Mesenchymal stem cell (in vitro differentiated cells and primary cell): Measurements from ENCODE around the gene ASIP.

Experiments used
- DNase-seq: peaks from one replicate; pipeline ENCODE4 v3.0.0-alpha.2; 2013
- H2AFZ ChIP-seq: one replicate; pipeline ENCODE4 v1.6.1; 2013; ENCODE audit warnings: low read depth, mild to moderate bottlenecking, control low read depth, inconsistent platforms, low read length, moderate library complexity
- H2AK5ac ChIP-seq: 2 replicates; pipeline ENCODE4 v1.6.1; 2013; ENCODE audit warnings: low read length, moderate library complexity, mild to moderate bottlenecking, inconsistent platforms; ENCODE audit not compliant: severe bottlenecking
- H2BK120ac ChIP-seq: one replicate; pipeline ENCODE4 v1.6.1; 2013; ENCODE audit warnings: low read depth, mild to moderate bottlenecking, inconsistent platforms, low read length, moderate library complexity
- H2BK12ac ChIP-seq, 2 experiments: one replicate each; pipeline ENCODE4 v1.6.1; 2013; ENCODE audit warnings: inconsistent platforms in 2 of 2, low read length in 2 of 2, mild to moderate bottlenecking in 2 of 2, moderate library complexity in 2 of 2, control low read depth in 1 of 2
- H2BK15ac ChIP-seq: one replicate; pipeline ENCODE4 v1.6.1; 2013; ENCODE audit warnings: mild to moderate bottlenecking, low read depth, inconsistent platforms; ENCODE audit not compliant: poor library complexity, severe bottlenecking
- H2BK5ac ChIP-seq: 2 replicates; pipeline ENCODE4 v1.6.1; 2013; ENCODE audit warnings: low read depth, mild to moderate bottlenecking, low read length, control low read depth, inconsistent platforms; ENCODE audit not compliant: poor library complexity, severe bottlenecking
- H3K14ac ChIP-seq, 2 experiments: one replicate each; pipeline ENCODE4 v1.6.1; 2013; ENCODE audit warnings: inconsistent platforms in 2 of 2, low read length in 2 of 2, control low read depth in 1 of 2, mild to moderate bottlenecking in 1 of 2, moderate library complexity in 1 of 2
- H3K18ac ChIP-seq, 2 experiments: one replicate each; pipeline ENCODE4 v1.6.1; 2013; ENCODE audit warnings: inconsistent platforms in 2 of 2, low read length in 2 of 2, control low read depth in 1 of 2, low read depth in 1 of 2, mild to moderate bottlenecking in 1 of 2
- H3K23ac ChIP-seq, 2 experiments: one replicate each; pipeline ENCODE4 v1.6.1; 2013; ENCODE audit warnings: inconsistent platforms in 2 of 2, low read length in 2 of 2, mild to moderate bottlenecking in 2 of 2, moderate library complexity in 2 of 2, control low read depth in 1 of 2
- H3K27ac ChIP-seq: 2 replicates; pipeline ENCODE4 v1.5.1; 2013; ENCODE audit warnings: mild to moderate bottlenecking, moderate library complexity, low read length, control low read depth, inconsistent platforms; ENCODE audit not compliant: poor library complexity, severe bottlenecking
- H3K27me3 ChIP-seq, 2 experiments: 2 replicates each; pipeline versions ENCODE4 v1.6.1 to v1.7.0; 2013; ENCODE audit warnings: low read length in 2 of 2, mild to moderate bottlenecking in 2 of 2, moderate library complexity in 2 of 2, control low read depth in 1 of 2, inconsistent platforms in 1 of 2; ENCODE audit not compliant: control insufficient read depth in 1 of 2, insufficient read depth in 1 of 2
- H3K36me3 ChIP-seq, 2 experiments: 2 replicates each; pipeline versions ENCODE4 v1.6.1 to v1.7.0; 2013; ENCODE audit warnings: low read length in 2 of 2, control low read depth in 1 of 2, inconsistent platforms in 1 of 2, low read depth in 1 of 2, mild to moderate bottlenecking in 1 of 2; ENCODE audit not compliant: insufficient read depth in 2 of 2, control insufficient read depth in 1 of 2
- H3K4ac ChIP-seq, 2 experiments: one replicate each; pipeline ENCODE4 v1.6.1; 2013; ENCODE audit warnings: inconsistent platforms in 2 of 2, low read length in 2 of 2, mild to moderate bottlenecking in 2 of 2, moderate library complexity in 2 of 2, control low read depth in 1 of 2, low read depth in 1 of 2
- H3K4me1 ChIP-seq: 2 replicates; pipeline ENCODE4 v1.6.1; 2013; ENCODE audit warnings: low read depth, low read length, control low read depth; ENCODE audit not compliant: control insufficient read depth, insufficient read depth
- H3K4me2 ChIP-seq: 2 replicates; pipeline ENCODE4 v1.6.1; 2013; ENCODE audit warnings: low read length, mild to moderate bottlenecking, inconsistent platforms; ENCODE audit not compliant: poor library complexity, severe bottlenecking
- H3K4me3 ChIP-seq, 2 experiments: 2 replicates each; pipeline versions ENCODE4 v1.5.1 to v1.7.0; 2013; ENCODE audit warnings: low read length in 2 of 2, mild to moderate bottlenecking in 2 of 2, control low read depth in 1 of 2, low read depth in 1 of 2; ENCODE audit not compliant: insufficient read depth in 1 of 2
- H3K79me1 ChIP-seq: replicated peaks from 2 replicates; pipeline ENCODE4 v1.6.1; 2013; ENCODE audit warnings: mild to moderate bottlenecking, control low read depth, low read length, inconsistent platforms; ENCODE audit not compliant: poor library complexity, severe bottlenecking
- H3K9ac ChIP-seq: 2 replicates; pipeline ENCODE4 v1.7.0; 2013; ENCODE audit warnings: mild to moderate bottlenecking, low read length, moderate library complexity
- H3K9me3 ChIP-seq: 2 replicates; pipeline ENCODE4 v1.7.0; 2013; ENCODE audit warnings: mild to moderate bottlenecking, low read length; ENCODE audit not compliant: control insufficient read depth
- H4K8ac ChIP-seq: one replicate; pipeline ENCODE4 v1.6.1; 2013; ENCODE audit warnings: inconsistent platforms, mild to moderate bottlenecking, low read length, moderate library complexity
- H4K91ac ChIP-seq: one replicate; pipeline ENCODE4 v1.6.1; 2013; ENCODE audit warnings: mild to moderate bottlenecking, low read length, inconsistent platforms
- WGBS: methylation state at CpG from one replicate; pipeline ENCODE4 v1.1.7; 2013; ENCODE audit warnings: mixed read lengths; 5-methylcytosine and 5-hydroxymethylcytosine counted together

Gene ASIP

GRCh38 chr20:34281177-34281576 lies 40.0 kb downstream of the ASIP start:
- Histone ChIP-seq H3K14ac (no peak overlapping the region), H4K91ac (no peak overlapping the region), H3K79me1 (peaks cover 2% of the 10 kb centered on the region), H3K4me1 (no peaks in the 10 kb centered on the region), H3K23ac (no peak overlapping the region), H3K9me3 (no peaks in the 10 kb centered on the region), H3K27me3 (no peaks in the 10 kb centered on the region), H3K4me2 (no peak overlapping the region), H2BK120ac (no peak overlapping the region), H4K8ac (no peak overlapping the region), H3K18ac (no peak overlapping the region), H3K27ac (no peak overlapping the region), H3K9ac (no peak overlapping the region), H3K4ac (no peak overlapping the region), H2BK15ac (no peak overlapping the region), H2AK5ac (no peak overlapping the region), H2BK12ac (no peak overlapping the region), H3K4me3 (no peak overlapping the region), H2AFZ (no peak overlapping the region), H3K36me3 (peaks cover 65 to 80% of the 10 kb centered on the region in 2 experiments), H2BK5ac (no peak overlapping the region)
- WGBS, result 97% methylated on average over 3 of the region's 3 CpGs
- no peak for DNase-seq

GRCh38 chr20:34282041-34282440 lies 40.8 kb downstream of the ASIP start:
- Histone ChIP-seq H3K79me1 (peaks cover 2% of the 10 kb centered on the region), H3K4ac (no peak overlapping the region), H3K23ac (no peak overlapping the region), H3K18ac (no peak overlapping the region), H2BK5ac (no peak overlapping the region), H3K4me2 (no peak overlapping the region), H4K8ac (no peak overlapping the region), H3K4me3 (no peak overlapping the region), H3K27ac (no peak overlapping the region), H3K36me3 (peaks cover 65 to 74% of the 10 kb centered on the region in 2 experiments), H2BK120ac (no peak overlapping the region), H2BK12ac (no peak overlapping the region), H3K14ac (no peak overlapping the region), H3K9ac (no peak overlapping the region), H2BK15ac (no peak overlapping the region), H2AK5ac (no peak overlapping the region), H3K9me3 (no peaks in the 10 kb centered on the region), H4K91ac (no peak overlapping the region), H2AFZ (no peak overlapping the region), H3K4me1 (no peaks in the 10 kb centered on the region), H3K27me3 (no peaks in the 10 kb centered on the region)
- no peak for DNase-seq
- WGBS, result 100% methylated on average over 1 of the region's 4 CpGs

- Histone ChIP-seq H2BK12ac (no peak overlapping the region), H2BK15ac (no peak overlapping the region), H3K9me3 (no peaks in the 10 kb centered on the region), H3K23ac (no peak overlapping the region), H3K9ac (no peak overlapping the region), H2BK120ac (no peak overlapping the region), H3K14ac (no peak overlapping the region), H4K91ac (no peak overlapping the region), H3K27me3 (no peaks in the 10 kb centered on the region), H3K4ac (no peak overlapping the region), H3K4me2 (no peak overlapping the region), H4K8ac (no peak overlapping the region), H2AK5ac (no peak overlapping the region), H3K4me1 (no peaks in the 10 kb centered on the region), H2BK5ac (no peak overlapping the region), H3K36me3 (peaks cover 69 to 76% of the 10 kb centered on the region in 2 experiments), H3K27ac (no peak overlapping the region), H2AFZ (no peak overlapping the region), H3K79me1 (peaks cover 6% of the 10 kb centered on the region), H3K4me3 (no peak overlapping the region), H3K18ac (no peak overlapping the region)
- WGBS, result 100% methylated on average over 1 of the region's 1 CpG
- no peak for DNase-seq
Measured at GRCh38 chr20:34283844-34284243, 42.6 kb downstream of the ASIP start.

- H3K79me1 ChIP-seq, result peaks cover 6% of the 10 kb centered on the region
- no peak overlapping the region for H3K4me2 ChIP-seq
- H2BK12ac ChIP-seq, result no peak overlapping the region
- H2BK120ac ChIP-seq, result no peak overlapping the region
- H3K9ac ChIP-seq, result no peak overlapping the region
- H4K91ac ChIP-seq, result no peak overlapping the region
- DNase-seq, result no peak
- H2AFZ ChIP-seq, result no peak overlapping the region
- WGBS, result 99% methylated on average over 16 of the region's 16 CpGs
- no peaks in the 10 kb centered on the region for H3K27me3 ChIP-seq
- H3K27ac ChIP-seq, result no peak overlapping the region
- no peak overlapping the region for H3K4me3 ChIP-seq
- H2AK5ac ChIP-seq, result no peak overlapping the region
- peak overlapping the region in 1 of 2 experiments; percentile 46 for H3K18ac ChIP-seq
- no peak overlapping the region for H2BK5ac ChIP-seq
- no peak overlapping the region for H3K23ac ChIP-seq
- no peak overlapping the region for H3K14ac ChIP-seq
- no peak overlapping the region for H2BK15ac ChIP-seq
- H4K8ac ChIP-seq, result no peak overlapping the region
- no peak overlapping the region for H3K4ac ChIP-seq
- no peaks in the 10 kb centered on the region for H3K4me1 ChIP-seq
- H3K36me3 ChIP-seq, result peaks cover 71 to 75% of the 10 kb centered on the region in 2 experiments
- no peaks in the 10 kb centered on the region for H3K9me3 ChIP-seq
Measured at GRCh38 chr20:34285450-34285849, 44.2 kb downstream of the ASIP start.
